Thyroid gland (tissue), 4 donors: ENCODE measurements around the gene ACOX3. TPM values are rescaled to one million over a fixed set of nuclear protein-coding genes. Genes with fewer than 3 reads are reported as not detected.

Source experiments
- DNase-seq, 2 donors: peaks; one replicate each; pipeline ENCODE4 v3.0.0-alpha.2; 2019
- H3K27ac ChIP-seq, 3 donors: fragments of 200-600 bp; sonication (generic); 1 replicate in 2 of 3; 2 replicates in 1 of 3; pipeline ENCODE4 v1.5.1; 2016 to 2019; ENCODE audit warnings: mild to moderate bottlenecking in 1 of 3, moderate library complexity in 1 of 3
- H3K27me3 ChIP-seq: fragments of 200-600 bp; sonication (generic); one replicate; pipeline ENCODE4 v1.5.1; 2019
- H3K36me3 ChIP-seq, 2 donors: fragments of 200-600 bp; sonication (generic); one replicate each; pipeline ENCODE4 v1.5.1; 2016 to 2019
- H3K4me1 ChIP-seq, 2 donors: fragments of 200-600 bp; sonication (generic); one replicate each; pipeline ENCODE4 v1.5.1; 2017 to 2019
- H3K4me3 ChIP-seq, 3 donors: fragments of 200-600 bp; sonication (generic); replicated peaks in 1 of 3; 1 replicate in 2 of 3; 2 replicates in 1 of 3; pipeline ENCODE4 v1.5.1; 2016; ENCODE audit warnings: mild to moderate bottlenecking in 1 of 3
- H3K9me3 ChIP-seq: fragments of 200-600 bp; sonication (generic); one replicate; pipeline ENCODE4 v1.5.1; 2017
- POLR2A ChIP-seq, 2 donors: fragments of 450-650 bp; IDR thresholded peaks; one replicate each; pipeline ENCODE4 v1.6.1; 2017; ENCODE audit warnings: antibody characterized with exemption in 2 of 2, mild to moderate bottlenecking in 2 of 2, moderate library complexity in 1 of 2
- WGBS, 2 donors: methylation state at CpG; one replicate each; pipeline ENCODE4 v1.1.5; 2017; 5-methylcytosine and 5-hydroxymethylcytosine counted together
- intact Hi-C: fragments of 100-400 bp; cut with DNase I; formaldehyde crosslinking; loops from one replicate; pipeline ENCODE4 v1.15.1; 2023
- total RNA-seq, 4 donors: library from RNA; depleted of rRNA; stranded (reverse); fragments of >200 nt; gene quantifications; one replicate each; pipeline ENCODE4 v1.2.3, GENCODE V29; 2016
- TF ChIP-seq, protein P1 (sequence below), 6 experiments: fragments of 200-600 bp in 3 of 6; fragments of 450-650 bp in 3 of 6; sonication (generic) in 3 of 6; IDR thresholded peaks; one replicate each; pipeline ENCODE4 v1.5.1; 2016 to 2019; ENCODE audit warnings: antibody characterized with exemption in 6 of 6, mild to moderate bottlenecking in 2 of 6, inconsistent platforms in 1 of 6, moderate library complexity in 1 of 6

ACOX3 gene
- total RNA-seq, 4 donors from 2014 or later, result 28.2 to 61.8 (median 47.7) TPM

DNA sequence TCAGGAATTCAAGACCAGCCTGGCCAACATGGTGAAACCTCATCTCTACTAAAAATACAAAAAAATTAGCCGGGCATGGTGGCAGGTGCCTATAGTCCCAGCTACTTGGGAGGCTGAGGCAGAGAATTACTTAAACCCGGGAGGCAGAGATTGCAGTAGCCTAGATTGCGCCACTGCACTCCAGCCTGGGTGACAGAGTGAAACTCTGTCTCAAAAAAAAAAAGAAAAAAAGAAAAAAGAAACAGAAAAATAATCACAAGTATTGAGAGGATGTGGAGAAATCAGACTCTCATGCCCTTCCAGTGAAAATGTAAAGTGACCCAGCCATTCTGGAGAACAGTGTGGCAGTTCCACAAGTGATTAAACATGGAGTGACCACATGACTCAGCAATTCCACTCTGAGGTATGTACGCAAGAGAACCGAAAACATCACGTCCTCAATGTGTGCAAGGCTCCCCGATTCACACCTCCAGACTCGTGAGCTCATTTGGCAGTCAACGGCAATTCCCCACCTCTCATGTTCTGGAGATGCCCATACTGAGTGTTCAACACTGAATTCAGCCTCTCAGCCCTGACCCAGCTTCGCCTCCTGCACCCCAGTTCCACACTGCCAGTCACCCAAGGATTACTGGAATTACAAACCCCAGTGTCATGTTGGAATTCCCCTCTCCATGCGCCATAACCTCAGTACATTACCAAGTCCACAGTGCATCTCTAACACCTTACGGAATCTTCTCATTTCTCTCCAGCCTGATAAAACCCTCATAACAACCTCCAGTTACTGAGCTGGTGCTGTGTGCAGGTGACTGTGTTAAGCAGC, 21.1 kb downstream of the ACOX3 start:
- TF ChIP-seq POLR2A (IDR thresholded peaks at IDR 0.05), result no peak
- TF ChIP-seq, protein P1, sequence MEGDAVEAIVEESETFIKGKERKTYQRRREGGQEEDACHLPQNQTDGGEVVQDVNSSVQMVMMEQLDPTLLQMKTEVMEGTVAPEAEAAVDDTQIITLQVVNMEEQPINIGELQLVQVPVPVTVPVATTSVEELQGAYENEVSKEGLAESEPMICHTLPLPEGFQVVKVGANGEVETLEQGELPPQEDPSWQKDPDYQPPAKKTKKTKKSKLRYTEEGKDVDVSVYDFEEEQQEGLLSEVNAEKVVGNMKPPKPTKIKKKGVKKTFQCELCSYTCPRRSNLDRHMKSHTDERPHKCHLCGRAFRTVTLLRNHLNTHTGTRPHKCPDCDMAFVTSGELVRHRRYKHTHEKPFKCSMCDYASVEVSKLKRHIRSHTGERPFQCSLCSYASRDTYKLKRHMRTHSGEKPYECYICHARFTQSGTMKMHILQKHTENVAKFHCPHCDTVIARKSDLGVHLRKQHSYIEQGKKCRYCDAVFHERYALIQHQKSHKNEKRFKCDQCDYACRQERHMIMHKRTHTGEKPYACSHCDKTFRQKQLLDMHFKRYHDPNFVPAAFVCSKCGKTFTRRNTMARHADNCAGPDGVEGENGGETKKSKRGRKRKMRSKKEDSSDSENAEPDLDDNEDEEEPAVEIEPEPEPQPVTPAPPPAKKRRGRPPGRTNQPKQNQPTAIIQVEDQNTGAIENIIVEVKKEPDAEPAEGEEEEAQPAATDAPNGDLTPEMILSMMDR (IDR thresholded peaks at IDR 0.05), result no peak
- Histone ChIP-seq H3K36me3 (peaks cover 9 to 17% of the 10 kb centered on the region in 2 donors), H3K4me3 (no peak overlapping the region), H3K27ac (no peak overlapping the region), H3K4me1 (peaks cover 0 to 17% of the 10 kb centered on the region in 2 donors), H3K9me3 (no peaks in the 10 kb centered on the region), H3K27me3 (no peaks in the 10 kb centered on the region)
- peak; percentile 32 to 40 for DNase-seq
- intact Hi-C loops, result no loop called here
- 73 to 82% methylated on average over 12 of the region's 12 CpGs for WGBS, 2 donors

GRCh38 chr4:8417071-8417614, 23.4 kb downstream of the ACOX3 start:
- no peak for DNase-seq
- intact Hi-C loops, result no loop called here
- H3K27ac ChIP-seq, result no peak overlapping the region
- TF ChIP-seq, protein P1 (IDR thresholded peaks at IDR 0.05), result no peak
- TF ChIP-seq POLR2A (IDR thresholded peaks at IDR 0.05), result no peak
- H3K4me3 ChIP-seq, result no peak overlapping the region
- peaks cover 0 to 10% of the 10 kb centered on the region in 2 donors for H3K4me1 ChIP-seq
- no peaks in the 10 kb centered on the region for H3K27me3 ChIP-seq
- peaks cover 17 to 26% of the 10 kb centered on the region in 2 donors for H3K36me3 ChIP-seq
- 86 to 89% methylated on average over 11 of the region's 11 CpGs for WGBS, 2 donors
- H3K9me3 ChIP-seq, result no peaks in the 10 kb centered on the region

DNA sequence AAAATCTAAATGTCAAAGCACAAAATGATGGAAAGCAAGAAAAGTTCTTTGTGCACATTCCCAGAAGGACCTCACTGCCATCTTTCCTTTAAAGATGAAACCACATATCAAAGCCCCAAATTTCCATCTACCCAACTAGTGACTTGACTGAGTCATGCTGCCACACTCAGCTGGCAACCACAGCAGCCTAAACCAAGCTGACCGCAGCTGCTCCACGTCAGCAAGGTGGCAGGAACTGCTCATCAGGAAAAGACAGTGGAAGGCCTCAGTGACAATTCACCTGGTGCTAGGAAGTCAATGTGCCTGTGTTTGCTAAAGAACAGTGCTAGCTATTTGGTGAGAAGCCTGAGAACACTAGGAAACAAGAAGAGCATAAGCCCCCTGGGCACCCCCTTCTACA, 26.1 kb downstream of the ACOX3 start:
- WGBS, 2 donors, result 89 to 100% methylated on average over 2 of the region's 2 CpGs
- Histone ChIP-seq H3K27ac (no peak overlapping the region), H3K4me3 (no peak overlapping the region), H3K36me3 (peaks cover 18 to 33% of the 10 kb centered on the region in 2 donors), H3K27me3 (no peaks in the 10 kb centered on the region), H3K9me3 (no peaks in the 10 kb centered on the region), H3K4me1 (peaks cover 0 to 1% of the 10 kb centered on the region in 2 donors)
- no peak for TF ChIP-seq POLR2A (IDR thresholded peaks at IDR 0.05)
- TF ChIP-seq, protein P1 (IDR thresholded peaks at IDR 0.05), result no peak
- DNase-seq, result no peak
- intact Hi-C loops, result no loop called here

GRCh38 chr4:8412288-8412687, 28.2 kb downstream of the ACOX3 start:
- TF ChIP-seq, protein P1 (IDR thresholded peaks at IDR 0.05), result no peak
- TF ChIP-seq POLR2A (IDR thresholded peaks at IDR 0.05), result no peak
- 95 to 98% methylated on average over 5 of the region's 5 CpGs for WGBS, 2 donors
- H3K27ac ChIP-seq, result no peak overlapping the region
- peaks cover 27 to 41% of the 10 kb centered on the region in 2 donors for H3K36me3 ChIP-seq
- DNase-seq, result no peak
- no peaks in the 10 kb centered on the region for H3K27me3 ChIP-seq
- H3K4me3 ChIP-seq, result no peak overlapping the region
- H3K4me1 ChIP-seq, result no peaks in the 10 kb centered on the region
- intact Hi-C loops, result no loop called here
- H3K9me3 ChIP-seq, result no peaks in the 10 kb centered on the region
